Small intestine (tissue), 16 donors: ENCODE data around the gene TMEM165. TPM values are rescaled to one million over a fixed set of nuclear protein-coding genes. Genes with fewer than 3 reads are reported as not detected.
"Not testable (repeated sequence)": the region's sequence is repeated elsewhere in the genome, so short reads cannot be mapped to it uniquely, and the experiment has no call there.

Experiments
- DNase-seq, 2 donors: peaks; one replicate each; pipeline versions ENCODE4 v3.0.0 to v3.0.0-alpha.2; 2013
- FAIRE-seq: peaks from 2 replicates; lab custom pipeline; 2012; peaks lifted over from hg19 to GRCh38; lab: Jason Lieb, UNC
- H3K27ac ChIP-seq, 3 donors: one replicate each; pipeline ENCODE4 v1.5.1; 2013; ENCODE audit warnings: low read length in 2 of 3, mild to moderate bottlenecking in 2 of 3, control low read depth in 1 of 3, inconsistent platforms in 1 of 3, low read depth in 1 of 3, moderate library complexity in 1 of 3
- H3K27me3 ChIP-seq, 3 donors: one replicate each; pipeline ENCODE4 v1.6.1; 2013; ENCODE audit warnings: low read length in 3 of 3, inconsistent platforms in 1 of 3; ENCODE audit not compliant: control insufficient read depth in 3 of 3, insufficient read depth in 3 of 3
- H3K36me3 ChIP-seq, 3 donors: one replicate each; pipeline ENCODE4 v1.6.1; 2013; ENCODE audit warnings: low read length in 3 of 3, inconsistent platforms in 1 of 3, low read depth in 1 of 3, mild to moderate bottlenecking in 1 of 3, moderate library complexity in 1 of 3; ENCODE audit not compliant: control insufficient read depth in 3 of 3, insufficient read depth in 2 of 3
- H3K4me1 ChIP-seq, 3 donors: one replicate each; pipeline ENCODE4 v1.6.1; 2013; ENCODE audit warnings: low read length in 2 of 3, inconsistent platforms in 1 of 3, low read depth in 1 of 3, mild to moderate bottlenecking in 1 of 3, moderate library complexity in 1 of 3; ENCODE audit not compliant: control insufficient read depth in 3 of 3, insufficient read depth in 2 of 3
- H3K4me3 ChIP-seq, 3 donors: one replicate each; pipeline ENCODE4 v1.5.1; 2013; ENCODE audit warnings: low read length in 3 of 3, control low read depth in 1 of 3, inconsistent platforms in 1 of 3, low read depth in 1 of 3, mild to moderate bottlenecking in 1 of 3, moderate library complexity in 1 of 3
- H3K9me3 ChIP-seq, 2 donors: one replicate each; pipeline ENCODE4 v1.6.1; 2013; ENCODE audit warnings: low read depth in 1 of 2, low read length in 1 of 2; ENCODE audit not compliant: control insufficient read depth in 2 of 2, insufficient read depth in 1 of 2
- WGBS, 3 donors: extraction: QIAGEN DNeasy Blood & Tissue Kit; methylation state at CpG; one replicate each; pipeline ENCODE4 v1.1.7; 2013; 5-methylcytosine and 5-hydroxymethylcytosine counted together
- long read RNA-seq, 10 donors: transcript quantifications; one replicate each; lab custom pipeline, GENCODE V29; 2026
- polyA plus RNA-seq, 4 donors: library from polyadenylated mRNA; stranded (reverse) in 3 of 4; unstranded in 1 of 4; fragments of 200-250 nt in 3 of 4; fragments of 120-200 nt in 1 of 4; gene quantifications; one replicate each; pipeline versions ENCODE4 v1.2.1 to v1.2.3, GENCODE V29; 2013
- donor health status: healthy with polysubstance abuse.
- donor health status: control.
- donor health status: control.
- donor health status: Bipolar disorder and iron deficiency.
- donor health status: healthy.

Gene TMEM165, protein sequence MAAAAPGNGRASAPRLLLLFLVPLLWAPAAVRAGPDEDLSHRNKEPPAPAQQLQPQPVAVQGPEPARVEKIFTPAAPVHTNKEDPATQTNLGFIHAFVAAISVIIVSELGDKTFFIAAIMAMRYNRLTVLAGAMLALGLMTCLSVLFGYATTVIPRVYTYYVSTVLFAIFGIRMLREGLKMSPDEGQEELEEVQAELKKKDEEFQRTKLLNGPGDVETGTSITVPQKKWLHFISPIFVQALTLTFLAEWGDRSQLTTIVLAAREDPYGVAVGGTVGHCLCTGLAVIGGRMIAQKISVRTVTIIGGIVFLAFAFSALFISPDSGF
- 10 to 100 TPM; 26.7 to 52.4 (median 36.6) TPM for polyA plus RNA-seq
- long read RNA-seq, donor 1, transcript TMEM165-201 (6 exons, 1,928 nt) = major isoform, 31 of 35 reads
- long read RNA-seq, donor 1, partial matches to known transcripts = 0 of 35 reads
- long read RNA-seq, donor 1, other reads (novel, unspliced or antisense) = 0 of 35 reads
- long read RNA-seq, donor 2, transcript TMEM165-201 (6 exons, 1,928 nt) = major isoform, 10 of 11 reads
- long read RNA-seq, donor 2, partial matches to known transcripts = 0 of 11 reads
- long read RNA-seq, donor 2, other reads (novel, unspliced or antisense) = 0 of 11 reads
- long read RNA-seq, donor 3, transcript TMEM165-201 (6 exons, 1,928 nt) = major isoform, 10 of 21 reads
- long read RNA-seq, donor 3, partial matches to known transcripts = 0 of 21 reads
- long read RNA-seq, donor 3, other reads (novel, unspliced or antisense) = 6 of 21 reads
- long read RNA-seq, donor 4 = 0 reads
- long read RNA-seq, donor 5, partial matches to known transcripts = 7 of 10 reads
- long read RNA-seq, donor 5, other reads (novel, unspliced or antisense) = 0 of 10 reads
- long read RNA-seq, donor 6, transcript TMEM165-201 (6 exons, 1,928 nt) = major isoform, 15 of 16 reads
- long read RNA-seq, donor 6, partial matches to known transcripts = 0 of 16 reads
- long read RNA-seq, donor 6, other reads (novel, unspliced or antisense) = 0 of 16 reads
- long read RNA-seq, donor 7 = 0 reads
- long read RNA-seq, donor 8, partial matches to known transcripts = 0 of 2 reads
- long read RNA-seq, donor 8, other reads (novel, unspliced or antisense) = 0 of 2 reads
- long read RNA-seq, donor 9, partial matches to known transcripts = 0 of 3 reads
- long read RNA-seq, donor 9, other reads (novel, unspliced or antisense) = 0 of 3 reads
- long read RNA-seq, donor 10, transcript TMEM165-201 (6 exons, 1,928 nt) = major isoform, 27 of 29 reads
- long read RNA-seq, donor 10, partial matches to known transcripts = 0 of 29 reads
- long read RNA-seq, donor 10, other reads (novel, unspliced or antisense) = 0 of 29 reads

DNA sequence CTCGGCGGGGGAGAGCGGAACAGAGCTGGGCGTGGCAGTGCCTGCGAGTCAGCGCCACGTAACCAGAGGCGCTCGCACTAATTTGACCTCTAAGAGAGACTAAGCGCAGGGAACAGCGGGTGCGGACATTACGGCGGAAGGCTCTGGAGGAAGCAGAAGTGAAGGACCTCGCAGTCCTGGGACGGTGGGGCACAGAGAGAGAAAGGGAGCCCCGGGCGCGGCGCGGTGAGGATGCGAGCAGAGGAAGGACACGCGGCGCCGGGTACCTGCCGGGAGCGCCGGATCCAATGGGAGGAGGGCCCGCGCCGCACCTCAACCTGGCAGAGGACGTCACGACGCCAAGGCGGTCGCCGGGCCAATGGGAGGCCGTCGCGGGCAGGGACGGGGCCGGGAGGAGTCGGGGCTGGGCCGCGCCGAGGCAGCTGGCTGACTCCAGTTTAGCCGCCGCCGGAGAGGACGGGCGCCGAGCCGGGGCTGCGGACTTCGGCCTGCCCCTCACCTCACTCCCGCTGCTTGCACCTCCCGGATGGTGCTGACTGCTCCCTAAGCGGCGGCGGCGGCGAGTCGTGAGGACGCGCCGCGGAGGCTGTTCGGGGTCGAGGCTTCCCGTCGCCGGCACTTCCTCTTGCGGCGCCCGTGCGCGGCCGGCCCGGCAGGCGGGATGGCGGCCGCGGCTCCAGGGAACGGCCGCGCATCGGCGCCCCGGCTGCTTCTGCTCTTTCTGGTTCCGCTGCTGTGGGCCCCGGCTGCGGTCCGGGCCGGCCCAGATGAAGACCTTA is at the start of gene TMEM165:
Gene TMEM165 (plus strand): TSS at position 429 of the 779 bp plus-strand sequence. CDS start 233 bp downstream, at position 662.
- peak within 1 kb of the TSS; percentile 71 to 94 (median 88) for H3K4me3 ChIP-seq
- H3K36me3 ChIP-seq = peaks cover 0 to 9% (median 0%) of the 10 kb centered on the region in 3 donors
- peak within 1 kb of the TSS; percentile 93 to 99 (median 97) for H3K27ac ChIP-seq
- FAIRE-seq (no peak), DNase-seq (peak; percentile 94 to 97)
- H3K9me3 ChIP-seq = no peaks in the 10 kb centered on the region
- no peaks in the 10 kb centered on the region for H3K27me3 ChIP-seq
- H3K4me1 ChIP-seq = peaks cover 3 to 30% (median 7%) of the 10 kb centered on the region in 3 donors
- WGBS, 3 donors = 0% methylated on average over 53 to 95 of the region's 95 CpGs

GRCh38 chr4:55345980-55346850 is 49.5 kb upstream of the TMEM165 start, which contains the start of gene SRD5A3:
Gene SRD5A3 (plus strand): TSS chr4:55346242. CDS start chr4:55346337, 95 bp downstream.
- Histone ChIP-seq H3K36me3 (peaks cover 0 to 3% (median 0%) of the 10 kb centered on the region in 3 donors), H3K27ac (peak within 1 kb of the TSS; percentile 66 to 96 (median 96)), H3K9me3 (no peaks in the 10 kb centered on the region), H3K4me3 (peak within 1 kb of the TSS; percentile 48 to 70 (median 61)), H3K27me3 (no peaks in the 10 kb centered on the region), H3K4me1 (peaks cover 0 to 7% (median 0%) of the 10 kb centered on the region in 3 donors)
- peak; percentile 83 to 93 for DNase-seq
- no peak for FAIRE-seq
- 0 to 1% (median 1%) methylated on average over 74 to 95 of the region's 95 CpGs for WGBS, 3 donors

GRCh38 chr4:55346851-55347255 is 48.9 kb upstream of the TMEM165 start:
- Histone ChIP-seq H3K9me3 (no peaks in the 10 kb centered on the region), H3K27ac (peak overlapping the region; percentile 66 to 96 (median 96)), H3K4me3 (peak overlapping the region; percentile 48 to 70 (median 61)), H3K4me1 (peaks cover 0 to 7% (median 0%) of the 10 kb centered on the region in 3 donors), H3K27me3 (no peaks in the 10 kb centered on the region), H3K36me3 (peaks cover 0 to 4% (median 0%) of the 10 kb centered on the region in 3 donors)
- DNase-seq = peak in 1 of 2 donors; percentile 17
- FAIRE-seq = no peak
- 16 to 35% (median 26%) methylated on average over 16 of the region's 16 CpGs for WGBS, 3 donors

DNA sequence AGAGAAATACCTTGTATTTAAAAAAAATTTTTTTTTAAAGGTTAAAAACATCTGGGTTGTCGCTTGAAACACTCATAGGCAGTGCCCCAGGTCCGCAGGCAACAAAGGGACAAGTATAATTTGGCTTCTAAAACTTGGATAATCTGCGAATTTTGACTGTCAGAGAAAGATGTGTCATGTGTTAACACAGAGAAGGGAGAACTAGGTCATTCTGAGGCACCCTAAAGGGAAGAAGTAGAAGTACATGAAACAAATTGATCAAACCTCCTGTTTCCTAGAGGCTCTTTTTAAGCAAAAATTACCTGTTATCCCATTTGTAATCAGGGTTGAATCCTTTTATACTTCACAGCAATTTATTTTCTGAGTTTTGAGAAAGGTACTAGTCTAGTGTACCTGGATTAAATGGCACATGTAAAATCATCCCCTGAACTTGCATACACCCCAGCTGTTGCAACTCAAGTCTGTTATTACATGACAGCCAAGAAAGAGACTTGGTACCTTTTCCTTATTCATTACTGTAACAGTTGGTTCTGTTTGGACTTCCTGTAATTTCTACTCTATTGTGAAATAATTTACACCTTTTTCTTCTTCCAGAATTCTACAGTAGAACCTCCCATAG is 48.0 kb upstream of the TMEM165 start:
- Histone ChIP-seq H3K9me3 (no peaks in the 10 kb centered on the region), H3K4me3 (no peak overlapping the region), H3K27me3 (no peaks in the 10 kb centered on the region), H3K4me1 (peaks cover 0 to 7% (median 0%) of the 10 kb centered on the region in 3 donors), H3K36me3 (peaks cover 0 to 4% (median 0%) of the 10 kb centered on the region in 3 donors), H3K27ac (no peak overlapping the region)
- DNase-seq (no peak), FAIRE-seq (no peak)
- 92 to 99% (median 95%) methylated on average over 3 of the region's 3 CpGs for WGBS, 3 donors

DNA sequence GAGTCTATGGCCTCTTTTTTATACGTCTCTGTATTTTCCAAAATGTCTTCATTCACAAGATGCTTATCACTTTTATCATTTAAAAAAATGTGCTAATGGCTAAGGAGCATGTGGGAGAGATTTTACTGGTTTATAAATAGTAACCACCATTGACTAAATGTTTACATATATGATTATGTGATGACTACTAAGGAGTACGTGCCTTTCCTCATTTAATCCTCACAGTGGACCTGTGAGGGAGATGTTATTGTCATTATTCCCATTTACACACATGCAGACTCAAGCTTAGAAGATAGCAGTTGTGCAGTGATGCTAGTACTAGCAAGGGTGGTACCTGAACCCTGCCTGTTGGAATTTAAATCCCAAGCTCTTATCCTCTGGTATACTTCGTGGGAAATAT is 47.3 kb upstream of the TMEM165 start:
- H3K36me3 ChIP-seq = peaks cover 0 to 4% (median 0%) of the 10 kb centered on the region in 3 donors
- no peaks in the 10 kb centered on the region for H3K27me3 ChIP-seq
- no peaks in the 10 kb centered on the region for H3K9me3 ChIP-seq
- FAIRE-seq = no peak
- H3K4me1 ChIP-seq = peaks cover 0 to 7% (median 0%) of the 10 kb centered on the region in 3 donors
- no peak overlapping the region for H3K27ac ChIP-seq
- H3K4me3 ChIP-seq = no peak overlapping the region
- WGBS, 3 donors = 74 to 83% (median 79%) methylated on average over 3 of the region's 3 CpGs
- no peak for DNase-seq

GRCh38 chr4:55350870-55351269 is 44.9 kb upstream of the TMEM165 start:
- not testable (repeated sequence) for FAIRE-seq, H3K27ac ChIP-seq, H3K9me3 ChIP-seq, H3K36me3 ChIP-seq, DNase-seq, H3K4me3 ChIP-seq, H3K4me1 ChIP-seq, H3K27me3 ChIP-seq
- 96 to 98% (median 97%) methylated on average over 10 of the region's 10 CpGs for WGBS, 3 donors
